Progenitor cell of endocrine pancreas (in vitro differentiated cells): Measurements from ENCODE around the gene TRABD2B. TPM values are rescaled to one million over a fixed set of nuclear protein-coding genes. Genes with fewer than 3 reads are reported as not detected.

Experiments used
- DNase-seq: peaks from one replicate; pipeline ENCODE4 v3.0.0; 2021; ENCODE audit warnings: low spot score; ENCODE audit not compliant: unreplicated experiment
- H3K27ac Mint-ChIP-seq: 2 replicates; pipeline ENCODE4 v1.8.0; 2021; ENCODE audit warnings: mild to moderate bottlenecking, moderate library complexity, mixed read lengths
- H3K27me3 Mint-ChIP-seq: 2 replicates; pipeline ENCODE4 v1.8.0; 2021; ENCODE audit warnings: mixed read lengths
- H3K36me3 Mint-ChIP-seq: 2 replicates; pipeline ENCODE4 v1.8.0; 2022; ENCODE audit warnings: mixed read lengths; ENCODE audit not compliant: insufficient read depth
- H3K4me1 Mint-ChIP-seq: 2 replicates; pipeline ENCODE4 v1.8.0; 2021; ENCODE audit warnings: low read depth, mixed read lengths
- H3K4me3 Mint-ChIP-seq: 2 replicates; pipeline ENCODE4 v1.8.0; 2021; ENCODE audit warnings: low read depth, mild to moderate bottlenecking, moderate library complexity, mixed read lengths
- H3K9me3 Mint-ChIP-seq: 2 replicates; pipeline ENCODE4 v1.8.0; 2021; ENCODE audit warnings: low read depth, mixed read lengths
- total RNA-seq: library from RNA; stranded (reverse); gene quantifications from 2 replicates; pipeline ENCODE4 v1.2.1, GENCODE V29; 2021
- TF ChIP-seq, protein P1 (sequence below): fragments of 200-600 bp; sonication (generic); IDR thresholded peaks from one replicate; pipeline ENCODE4 v1.5.0; 2021; ENCODE audit warnings: antibody characterized with exemption, mild to moderate bottlenecking; ENCODE audit not compliant: unreplicated experiment

Gene TRABD2B
- total RNA-seq, 1 donor from 2014 or later = 14.5 TPM

DNA sequence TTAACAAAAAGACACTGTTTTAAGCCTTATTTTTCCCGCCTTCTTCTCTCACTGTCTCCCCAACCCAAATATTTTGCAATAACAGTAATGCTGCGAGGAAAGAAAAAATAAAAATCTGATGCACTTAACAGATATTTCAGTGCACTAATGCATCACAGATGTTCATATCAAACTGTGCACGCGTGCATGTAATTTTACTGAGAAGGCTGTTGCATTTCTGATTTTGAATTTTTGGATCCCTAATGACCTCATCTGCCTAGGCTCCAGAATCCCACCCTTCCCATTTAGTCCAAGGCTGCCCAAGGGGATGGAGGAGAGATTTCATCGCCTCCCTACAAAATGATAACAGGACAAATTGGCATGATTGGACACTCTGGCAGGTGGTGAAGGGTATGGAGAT, 5.5 kb downstream of the TRABD2B start:
- DNase-seq = no peak
- no peak overlapping the region for H3K4me3 Mint-ChIP-seq
- H3K4me1 Mint-ChIP-seq = peaks cover 37% of the 10 kb centered on the region
- no peak overlapping the region for H3K27ac Mint-ChIP-seq
- peaks cover 5% of the 10 kb centered on the region for H3K27me3 Mint-ChIP-seq
- TF ChIP-seq, protein P1, sequence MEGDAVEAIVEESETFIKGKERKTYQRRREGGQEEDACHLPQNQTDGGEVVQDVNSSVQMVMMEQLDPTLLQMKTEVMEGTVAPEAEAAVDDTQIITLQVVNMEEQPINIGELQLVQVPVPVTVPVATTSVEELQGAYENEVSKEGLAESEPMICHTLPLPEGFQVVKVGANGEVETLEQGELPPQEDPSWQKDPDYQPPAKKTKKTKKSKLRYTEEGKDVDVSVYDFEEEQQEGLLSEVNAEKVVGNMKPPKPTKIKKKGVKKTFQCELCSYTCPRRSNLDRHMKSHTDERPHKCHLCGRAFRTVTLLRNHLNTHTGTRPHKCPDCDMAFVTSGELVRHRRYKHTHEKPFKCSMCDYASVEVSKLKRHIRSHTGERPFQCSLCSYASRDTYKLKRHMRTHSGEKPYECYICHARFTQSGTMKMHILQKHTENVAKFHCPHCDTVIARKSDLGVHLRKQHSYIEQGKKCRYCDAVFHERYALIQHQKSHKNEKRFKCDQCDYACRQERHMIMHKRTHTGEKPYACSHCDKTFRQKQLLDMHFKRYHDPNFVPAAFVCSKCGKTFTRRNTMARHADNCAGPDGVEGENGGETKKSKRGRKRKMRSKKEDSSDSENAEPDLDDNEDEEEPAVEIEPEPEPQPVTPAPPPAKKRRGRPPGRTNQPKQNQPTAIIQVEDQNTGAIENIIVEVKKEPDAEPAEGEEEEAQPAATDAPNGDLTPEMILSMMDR = no peak
- no peaks in the 10 kb centered on the region for H3K9me3 Mint-ChIP-seq
- H3K36me3 Mint-ChIP-seq = peaks cover 25% of the 10 kb centered on the region

DNA sequence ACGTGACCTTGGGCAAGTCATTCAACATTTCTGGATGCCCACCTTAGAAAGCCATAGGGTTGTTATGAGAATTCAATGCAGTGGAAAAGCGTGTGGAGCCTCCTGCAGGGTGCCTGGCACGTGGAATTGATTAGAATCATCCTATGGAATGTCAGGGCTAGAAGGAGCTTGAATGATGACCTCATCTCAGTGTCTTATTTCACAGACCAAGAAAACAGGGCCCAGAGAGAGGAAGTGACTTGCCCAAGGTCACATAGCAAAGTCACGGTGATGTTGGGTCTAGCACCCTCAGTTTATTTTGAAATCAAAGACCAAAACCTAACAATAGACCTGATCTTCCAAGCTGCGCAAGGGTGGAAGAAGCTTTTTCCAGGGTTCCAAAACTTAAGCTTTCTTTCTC, 6.0 kb downstream of the TRABD2B start:
- Mint-ChIP-seq H3K4me3 (no peak overlapping the region), H3K9me3 (no peaks in the 10 kb centered on the region), H3K4me1 (peaks cover 36% of the 10 kb centered on the region), H3K36me3 (peaks cover 25% of the 10 kb centered on the region), H3K27me3 (peaks cover 5% of the 10 kb centered on the region), H3K27ac (no peak overlapping the region)
- TF ChIP-seq, protein P1 = no peak
- DNase-seq = no peak

DNA sequence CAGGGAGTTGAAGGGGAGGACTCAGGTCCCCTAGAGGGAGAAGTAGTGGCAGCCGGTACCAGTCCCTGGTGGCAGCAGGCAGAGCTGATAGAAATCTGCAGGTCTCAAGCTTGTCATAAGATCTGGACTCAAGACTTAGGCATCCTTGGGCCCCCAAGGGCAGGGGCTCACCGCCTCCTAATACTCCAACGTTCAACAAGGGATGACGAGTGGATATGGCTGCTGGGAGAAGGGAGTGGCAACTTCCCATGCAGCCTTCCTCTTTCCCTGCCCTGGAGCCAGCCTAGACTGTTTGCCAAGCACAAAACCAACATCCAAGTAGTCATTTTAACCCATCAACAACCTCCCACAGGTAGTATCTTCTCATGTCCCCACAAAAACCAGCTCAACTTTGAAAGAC, 6.9 kb downstream of the TRABD2B start:
- no peak overlapping the region for H3K27ac Mint-ChIP-seq
- no peak for DNase-seq
- peaks cover 12% of the 10 kb centered on the region for H3K27me3 Mint-ChIP-seq
- no peaks in the 10 kb centered on the region for H3K9me3 Mint-ChIP-seq
- H3K36me3 Mint-ChIP-seq = peaks cover 29% of the 10 kb centered on the region
- TF ChIP-seq, protein P1 = no peak
- H3K4me1 Mint-ChIP-seq = peaks cover 30% of the 10 kb centered on the region
- no peak overlapping the region for H3K4me3 Mint-ChIP-seq

DNA sequence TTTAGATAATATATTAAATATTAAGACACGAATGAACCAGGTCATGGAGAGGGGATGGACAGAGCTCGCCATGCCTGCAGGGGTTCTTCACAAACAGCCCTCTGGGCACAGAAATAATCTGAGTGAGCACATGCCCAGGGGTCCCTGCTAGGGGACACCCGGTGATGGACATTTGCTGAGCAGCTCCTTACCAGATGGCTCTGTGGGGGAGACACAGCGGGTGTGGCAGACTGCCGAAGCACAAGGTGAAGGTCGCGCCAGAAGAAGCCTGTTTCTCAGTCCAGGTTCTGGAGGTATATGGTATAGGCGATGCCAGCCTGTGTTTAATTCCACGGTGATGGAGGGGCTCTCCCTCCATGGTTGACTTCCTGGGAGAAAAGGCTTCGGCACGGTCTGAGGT, 9.6 kb downstream of the TRABD2B start:
- Mint-ChIP-seq H3K36me3 (peaks cover 24% of the 10 kb centered on the region), H3K4me3 (no peak overlapping the region), H3K27me3 (peaks cover 24% of the 10 kb centered on the region), H3K27ac (no peak overlapping the region), H3K9me3 (no peaks in the 10 kb centered on the region), H3K4me1 (peaks cover 19% of the 10 kb centered on the region)
- DNase-seq = no peak
- TF ChIP-seq, protein P1 = no peak

DNA sequence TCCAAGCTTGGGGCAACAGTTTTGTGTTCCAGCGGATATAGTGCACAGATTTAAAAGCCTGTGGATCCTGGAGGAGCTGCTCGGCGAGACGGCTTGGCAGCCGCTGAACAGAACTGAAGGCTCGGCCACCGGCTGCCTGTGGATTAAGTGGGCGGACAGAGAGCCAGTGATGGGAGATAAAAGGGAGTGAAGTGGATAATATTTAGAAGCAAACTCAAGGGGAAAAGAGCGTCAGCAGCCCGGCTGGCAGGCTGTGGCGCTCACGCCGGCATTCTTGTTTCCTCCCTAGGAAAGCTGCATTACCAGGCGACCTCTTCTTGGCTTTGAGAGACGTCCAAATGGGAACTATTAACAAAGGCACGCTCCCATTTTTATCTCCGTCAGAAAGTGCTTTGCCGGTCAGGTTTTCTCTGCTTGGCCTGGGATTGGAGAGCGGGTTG, 10.4 kb downstream of the TRABD2B start:
- TF ChIP-seq, protein P1 = no peak
- Mint-ChIP-seq H3K36me3 (peaks cover 22% of the 10 kb centered on the region), H3K27me3 (peaks cover 24% of the 10 kb centered on the region), H3K27ac (no peak overlapping the region), H3K9me3 (no peaks in the 10 kb centered on the region), H3K4me3 (no peak overlapping the region), H3K4me1 (peaks cover 11% of the 10 kb centered on the region)
- DNase-seq = no peak
